ENCODE results near the gene NTRK3.

Gene NTRK3

DNA sequence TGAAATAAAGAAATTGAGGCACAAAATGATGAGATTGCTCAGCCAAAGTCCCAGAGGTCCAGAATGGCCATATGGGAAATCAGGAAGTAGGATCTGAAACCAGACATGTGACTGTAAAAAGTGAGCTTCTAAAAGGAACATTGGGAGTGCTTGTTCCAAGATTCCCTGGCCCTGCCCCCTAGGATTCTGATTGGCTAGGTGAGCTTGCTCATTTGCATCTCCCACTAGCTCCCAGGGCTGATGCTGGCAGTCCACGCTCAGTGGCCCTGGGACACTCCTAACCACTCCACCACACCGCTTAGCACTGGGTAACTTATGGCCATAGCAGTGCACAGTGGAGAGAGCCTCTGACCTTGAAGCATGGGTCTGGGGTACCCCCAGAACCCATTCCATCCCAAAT, 326.7 kb downstream of the NTRK3 start:
- no peak overlapping the region for H3K27ac ChIP-seq (ENCODE audit: low read depth in 2 of 2, low read length in 2 of 2)
- no peaks in the 10 kb centered on the region for H3K4me1 ChIP-seq (ENCODE audit: control insufficient read depth in 2 of 2, insufficient read depth in 2 of 2, low read length in 2 of 2)
- no peak overlapping the region for H3K4me3 ChIP-seq (ENCODE audit: low read length in 2 of 2)
- no peaks in the 10 kb centered on the region for H3K27me3 ChIP-seq (ENCODE audit: control insufficient read depth in 2 of 2, insufficient read depth in 2 of 2, low read length in 2 of 2)
- no peaks in the 10 kb centered on the region for H3K36me3 ChIP-seq (ENCODE audit: control insufficient read depth in 2 of 2, insufficient read depth in 2 of 2, low read length in 2 of 2)
- no peak overlapping the region for H3K9ac ChIP-seq (ENCODE audit: low read depth in 1 of 2, low read length in 2 of 2)
- H3K9me3 ChIP-seq (ENCODE audit: control insufficient read depth in 2 of 2, low read length in 2 of 2): no peaks in the 10 kb centered on the region

DNA sequence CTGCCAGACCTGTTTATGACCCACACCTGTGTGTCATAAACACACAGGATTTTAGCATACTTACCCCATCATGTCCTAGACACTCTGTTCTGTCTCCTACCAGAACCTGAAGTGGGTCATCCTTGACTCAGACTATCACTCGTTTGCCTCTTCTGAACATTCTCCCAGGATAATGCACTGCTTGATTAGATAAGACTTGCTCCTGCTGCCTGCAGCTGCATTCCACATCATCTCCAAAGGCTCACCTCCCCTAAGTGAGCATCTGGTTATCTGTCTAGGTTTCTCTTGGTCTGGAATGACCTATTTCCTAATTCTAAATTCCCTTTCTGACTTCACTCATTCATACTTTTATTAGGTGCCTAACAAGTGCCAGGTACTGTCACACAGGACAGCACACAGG, 332.1 kb downstream of the NTRK3 start:
- Histone ChIP-seq H3K9ac (ENCODE audit: low read depth in 1 of 2, low read length in 2 of 2) (no peak overlapping the region), H3K27ac (ENCODE audit: low read depth in 2 of 2, low read length in 2 of 2) (no peak overlapping the region), H3K36me3 (ENCODE audit: control insufficient read depth in 2 of 2, insufficient read depth in 2 of 2, low read length in 2 of 2) (no peaks in the 10 kb centered on the region), H3K4me1 (ENCODE audit: control insufficient read depth in 2 of 2, insufficient read depth in 2 of 2, low read length in 2 of 2) (no peaks in the 10 kb centered on the region), H3K9me3 (ENCODE audit: control insufficient read depth in 2 of 2, low read length in 2 of 2) (no peaks in the 10 kb centered on the region), H3K4me3 (ENCODE audit: low read length in 2 of 2) (no peak overlapping the region), H3K27me3 (ENCODE audit: control insufficient read depth in 2 of 2, insufficient read depth in 2 of 2, low read length in 2 of 2) (no peaks in the 10 kb centered on the region)

DNA sequence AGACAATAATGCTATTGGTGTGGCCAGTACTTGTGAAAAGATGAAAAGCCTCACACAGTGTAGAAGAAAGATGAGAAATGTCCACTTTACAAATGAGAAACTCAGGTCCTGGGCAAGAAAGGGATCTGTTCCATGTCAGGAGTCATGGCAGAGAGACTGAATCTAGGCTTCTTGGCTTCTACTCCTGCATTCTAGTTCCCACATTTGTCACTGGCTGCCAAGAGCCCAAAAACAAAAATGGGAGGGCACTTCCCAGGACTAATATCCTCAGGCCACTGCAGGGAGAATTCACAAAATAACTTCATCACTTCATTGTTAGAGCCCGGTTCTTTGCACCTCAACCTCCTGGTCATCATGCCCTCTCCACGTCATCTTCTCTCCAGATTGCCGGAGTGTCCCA, 337.5 kb downstream of the NTRK3 start:
- Histone ChIP-seq H3K4me1 (ENCODE audit: control insufficient read depth in 2 of 2, insufficient read depth in 2 of 2, low read length in 2 of 2) (no peaks in the 10 kb centered on the region), H3K9ac (ENCODE audit: low read depth in 1 of 2, low read length in 2 of 2) (no peak overlapping the region), H3K9me3 (ENCODE audit: control insufficient read depth in 2 of 2, low read length in 2 of 2) (no peaks in the 10 kb centered on the region), H3K27me3 (ENCODE audit: control insufficient read depth in 2 of 2, insufficient read depth in 2 of 2, low read length in 2 of 2) (no peaks in the 10 kb centered on the region), H3K4me3 (ENCODE audit: low read length in 2 of 2) (no peak overlapping the region), H3K36me3 (ENCODE audit: control insufficient read depth in 2 of 2, insufficient read depth in 2 of 2, low read length in 2 of 2) (no peaks in the 10 kb centered on the region), H3K27ac (ENCODE audit: low read depth in 2 of 2, low read length in 2 of 2) (no peak overlapping the region)

DNA sequence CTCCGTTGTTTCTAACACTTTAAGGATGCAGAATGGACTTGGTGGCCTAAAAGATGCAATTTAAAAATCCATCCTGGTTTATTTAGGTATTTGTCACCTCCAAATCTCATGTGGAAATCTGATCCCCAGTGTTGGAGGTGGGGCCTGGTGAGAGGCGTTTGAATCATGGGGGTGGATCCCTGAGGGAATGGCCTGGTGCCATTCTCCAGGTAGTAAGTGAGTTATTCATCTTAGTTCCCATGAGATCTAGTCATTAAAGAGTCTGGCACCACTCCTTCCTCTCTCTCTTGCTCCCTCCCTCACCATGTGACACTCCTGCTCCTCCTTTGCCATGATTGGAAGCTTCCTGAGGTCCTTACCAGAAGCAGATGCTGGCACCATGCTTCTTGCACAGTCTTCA, 339.1 kb downstream of the NTRK3 start:
- Histone ChIP-seq H3K9ac (ENCODE audit: low read depth in 1 of 2, low read length in 2 of 2) (no peak overlapping the region), H3K36me3 (ENCODE audit: control insufficient read depth in 2 of 2, insufficient read depth in 2 of 2, low read length in 2 of 2) (no peaks in the 10 kb centered on the region)

DNA sequence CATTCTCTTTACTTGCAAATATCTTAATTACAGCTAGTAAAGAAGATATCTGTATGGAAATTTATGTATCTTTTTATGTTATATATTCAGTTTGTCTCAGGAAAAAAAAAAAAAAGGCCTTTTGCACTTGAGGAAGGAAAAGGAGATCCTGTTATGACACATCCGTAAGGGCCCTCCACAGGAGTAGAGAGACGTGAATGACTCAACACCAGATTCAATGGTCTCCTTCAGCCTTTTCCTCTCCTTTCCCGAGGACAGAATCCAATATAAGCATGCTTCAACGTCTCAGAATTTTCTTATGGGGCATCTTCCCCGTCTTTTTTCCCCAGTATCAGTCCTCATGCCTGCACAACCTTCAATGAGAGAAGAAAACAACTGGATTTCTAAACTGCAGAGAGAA, 340.3 kb downstream of the NTRK3 start:
- H3K9me3 ChIP-seq (ENCODE audit: control insufficient read depth in 2 of 2, low read length in 2 of 2): no peaks in the 10 kb centered on the region
- no peaks in the 10 kb centered on the region for H3K4me1 ChIP-seq (ENCODE audit: control insufficient read depth in 2 of 2, insufficient read depth in 2 of 2, low read length in 2 of 2)
- H3K9ac ChIP-seq (ENCODE audit: low read depth in 1 of 2, low read length in 2 of 2): no peak overlapping the region
- H3K4me3 ChIP-seq (ENCODE audit: low read length in 2 of 2): no peak overlapping the region
- H3K27ac ChIP-seq (ENCODE audit: low read depth in 2 of 2, low read length in 2 of 2): no peak overlapping the region
- no peaks in the 10 kb centered on the region for H3K27me3 ChIP-seq (ENCODE audit: control insufficient read depth in 2 of 2, insufficient read depth in 2 of 2, low read length in 2 of 2)
- no peaks in the 10 kb centered on the region for H3K36me3 ChIP-seq (ENCODE audit: control insufficient read depth in 2 of 2, insufficient read depth in 2 of 2, low read length in 2 of 2)

More for the DNA sequence above, 339.1 kb downstream of the NTRK3 start:
- H3K4me3 ChIP-seq (ENCODE audit: low read length in 2 of 2): no peak overlapping the region
- H3K4me1 ChIP-seq (ENCODE audit: control insufficient read depth in 2 of 2, insufficient read depth in 2 of 2, low read length in 2 of 2): no peaks in the 10 kb centered on the region
- no peaks in the 10 kb centered on the region for H3K9me3 ChIP-seq (ENCODE audit: control insufficient read depth in 2 of 2, low read length in 2 of 2)
- H3K27me3 ChIP-seq (ENCODE audit: control insufficient read depth in 2 of 2, insufficient read depth in 2 of 2, low read length in 2 of 2): no peaks in the 10 kb centered on the region
- H3K27ac ChIP-seq (ENCODE audit: low read depth in 2 of 2, low read length in 2 of 2): no peak overlapping the region

DNA sequence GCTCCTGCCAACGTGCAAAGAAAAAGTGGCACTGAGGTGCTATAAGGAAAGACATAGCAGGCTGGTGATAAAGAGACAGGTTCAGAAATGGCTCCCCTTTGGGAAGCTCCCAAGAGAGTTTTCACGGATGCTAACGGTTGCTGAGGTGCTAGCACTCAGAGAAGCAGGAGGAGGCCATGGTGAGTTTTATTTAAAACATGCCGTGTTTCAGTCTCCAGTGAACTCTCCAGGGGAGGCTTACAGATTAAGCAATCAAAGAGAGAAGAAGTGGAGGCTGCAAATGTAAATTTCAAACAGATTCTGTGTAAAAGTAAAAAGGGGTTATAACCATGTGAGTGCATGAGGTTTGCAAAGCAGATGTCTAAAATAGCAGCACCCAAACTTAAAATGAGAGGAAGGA, 346.2 kb downstream of the NTRK3 start:
- Histone ChIP-seq H3K4me1 (ENCODE audit: control insufficient read depth in 2 of 2, insufficient read depth in 2 of 2, low read length in 2 of 2) (no peaks in the 10 kb centered on the region), H3K27ac (ENCODE audit: low read depth in 2 of 2, low read length in 2 of 2) (no peak overlapping the region), H3K4me3 (ENCODE audit: low read length in 2 of 2) (no peak overlapping the region), H3K27me3 (ENCODE audit: control insufficient read depth in 2 of 2, insufficient read depth in 2 of 2, low read length in 2 of 2) (no peaks in the 10 kb centered on the region), H3K36me3 (ENCODE audit: control insufficient read depth in 2 of 2, insufficient read depth in 2 of 2, low read length in 2 of 2) (no peaks in the 10 kb centered on the region), H3K9ac (ENCODE audit: low read depth in 1 of 2, low read length in 2 of 2) (no peak overlapping the region), H3K9me3 (ENCODE audit: control insufficient read depth in 2 of 2, low read length in 2 of 2) (no peaks in the 10 kb centered on the region)

DNA sequence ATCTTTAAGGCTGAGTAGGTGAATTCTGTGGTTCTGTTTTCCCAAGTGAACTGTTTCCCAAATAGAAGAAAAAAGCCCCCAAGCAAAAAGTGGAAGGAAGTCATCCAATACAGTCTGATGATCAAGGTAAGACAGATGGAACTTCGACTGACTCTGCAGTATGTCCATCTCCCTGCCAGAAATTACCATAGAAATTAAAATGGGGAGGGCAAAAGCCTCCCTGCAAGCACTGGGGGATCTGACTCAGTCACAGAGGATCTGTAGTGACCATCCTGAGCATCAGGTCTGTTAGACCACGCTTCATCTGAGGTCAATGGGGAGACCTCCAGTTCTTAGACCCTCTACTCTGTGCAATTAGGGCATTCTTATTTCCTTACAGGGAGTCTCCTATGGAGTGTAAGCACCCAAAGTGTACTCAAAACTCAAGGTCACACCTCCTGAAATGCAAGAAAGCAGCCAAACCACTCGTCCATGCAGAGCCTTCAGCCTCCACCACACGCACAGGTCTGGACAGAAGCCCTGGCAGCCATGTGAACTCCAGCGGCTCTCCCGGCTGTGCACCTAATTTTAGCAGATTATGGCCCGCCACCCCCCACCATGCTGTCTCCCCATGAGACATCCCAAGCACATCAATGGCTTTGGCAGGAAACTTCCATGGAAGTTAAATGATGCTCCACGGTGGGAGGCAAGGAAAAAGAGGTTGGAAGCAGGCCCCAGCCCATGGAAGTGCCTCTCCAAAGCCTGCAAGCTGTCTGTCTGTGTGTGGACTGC, 348.7 kb downstream of the NTRK3 start:
- Histone ChIP-seq H3K4me3 (ENCODE audit: low read length in 2 of 2) (no peak overlapping the region), H3K27ac (ENCODE audit: low read depth in 2 of 2, low read length in 2 of 2) (no peak overlapping the region), H3K9ac (ENCODE audit: low read depth in 1 of 2, low read length in 2 of 2) (no peak overlapping the region), H3K27me3 (ENCODE audit: control insufficient read depth in 2 of 2, insufficient read depth in 2 of 2, low read length in 2 of 2) (no peaks in the 10 kb centered on the region), H3K4me1 (ENCODE audit: control insufficient read depth in 2 of 2, insufficient read depth in 2 of 2, low read length in 2 of 2) (no peaks in the 10 kb centered on the region), H3K36me3 (ENCODE audit: control insufficient read depth in 2 of 2, insufficient read depth in 2 of 2, low read length in 2 of 2) (no peaks in the 10 kb centered on the region), H3K9me3 (ENCODE audit: control insufficient read depth in 2 of 2, low read length in 2 of 2) (no peaks in the 10 kb centered on the region)

DNA sequence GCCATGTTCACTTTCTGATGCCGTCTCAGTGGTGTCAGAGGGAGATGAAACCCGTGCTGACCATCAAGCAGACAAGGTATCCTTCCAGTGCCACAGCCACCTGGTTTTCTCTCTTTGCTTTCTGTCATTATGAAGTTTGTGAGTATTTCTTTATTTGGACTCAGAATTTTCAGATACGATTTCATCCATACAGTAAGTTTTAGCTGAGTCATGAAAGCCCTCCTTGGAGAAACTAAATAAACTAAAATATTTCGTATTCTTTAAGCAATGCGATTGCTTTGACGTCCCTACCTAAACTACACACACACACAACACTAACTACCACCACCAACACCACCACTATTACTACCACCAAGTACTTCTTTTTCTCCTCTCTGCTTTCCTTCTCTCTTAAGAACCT, 350.1 kb downstream of the NTRK3 start:
- H3K27ac ChIP-seq (ENCODE audit: low read depth in 2 of 2, low read length in 2 of 2): no peak overlapping the region

DNA sequence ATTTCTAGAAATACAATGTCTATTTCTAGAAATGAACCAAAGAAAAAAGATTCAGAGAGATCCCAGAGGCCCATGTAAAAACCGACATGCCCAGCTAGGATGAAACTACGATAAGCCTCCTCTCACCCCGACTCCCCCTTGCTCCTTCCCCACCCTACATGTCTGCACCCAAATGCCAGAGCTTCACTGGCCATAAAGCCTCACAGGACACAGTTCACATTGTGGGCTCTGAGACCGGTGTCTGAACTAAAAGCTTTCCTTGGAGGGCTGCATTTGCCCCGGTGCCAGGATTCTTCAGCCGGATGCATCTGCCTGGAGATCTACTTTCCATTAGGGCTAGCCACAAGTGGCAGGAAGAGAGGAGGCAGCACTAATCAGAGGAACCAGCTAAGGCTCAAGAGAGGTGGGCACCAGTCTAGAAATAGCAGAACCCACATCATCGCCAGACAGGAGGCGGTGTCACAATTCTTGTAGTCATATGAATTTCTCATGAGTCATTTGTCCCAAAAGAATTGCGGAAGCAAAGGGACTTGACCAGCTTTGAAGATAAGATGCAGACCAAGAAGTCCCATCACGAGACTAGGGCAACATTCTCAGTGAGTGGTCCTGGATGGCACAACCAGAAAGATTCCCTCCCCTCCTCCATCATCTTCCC, 353.6 kb downstream of the NTRK3 start:
- Histone ChIP-seq H3K27me3 (ENCODE audit: control insufficient read depth in 2 of 2, insufficient read depth in 2 of 2, low read length in 2 of 2) (no peaks in the 10 kb centered on the region), H3K27ac (ENCODE audit: low read depth in 2 of 2, low read length in 2 of 2) (no peak overlapping the region), H3K36me3 (ENCODE audit: control insufficient read depth in 2 of 2, insufficient read depth in 2 of 2, low read length in 2 of 2) (no peaks in the 10 kb centered on the region), H3K9me3 (ENCODE audit: control insufficient read depth in 2 of 2, low read length in 2 of 2) (no peaks in the 10 kb centered on the region), H3K4me1 (ENCODE audit: control insufficient read depth in 2 of 2, insufficient read depth in 2 of 2, low read length in 2 of 2) (no peaks in the 10 kb centered on the region), H3K4me3 (ENCODE audit: low read length in 2 of 2) (no peak overlapping the region), H3K9ac (ENCODE audit: low read depth in 1 of 2, low read length in 2 of 2) (no peak overlapping the region)

More for the DNA sequence above, 350.1 kb downstream of the NTRK3 start:
- H3K27me3 ChIP-seq (ENCODE audit: control insufficient read depth in 2 of 2, insufficient read depth in 2 of 2, low read length in 2 of 2): no peaks in the 10 kb centered on the region
- H3K9ac ChIP-seq (ENCODE audit: low read depth in 1 of 2, low read length in 2 of 2): no peak overlapping the region
- H3K9me3 ChIP-seq (ENCODE audit: control insufficient read depth in 2 of 2, low read length in 2 of 2): no peaks in the 10 kb centered on the region
- no peaks in the 10 kb centered on the region for H3K4me1 ChIP-seq (ENCODE audit: control insufficient read depth in 2 of 2, insufficient read depth in 2 of 2, low read length in 2 of 2)
- H3K4me3 ChIP-seq (ENCODE audit: low read length in 2 of 2): no peak overlapping the region
- H3K36me3 ChIP-seq (ENCODE audit: control insufficient read depth in 2 of 2, insufficient read depth in 2 of 2, low read length in 2 of 2): no peaks in the 10 kb centered on the region

DNA sequence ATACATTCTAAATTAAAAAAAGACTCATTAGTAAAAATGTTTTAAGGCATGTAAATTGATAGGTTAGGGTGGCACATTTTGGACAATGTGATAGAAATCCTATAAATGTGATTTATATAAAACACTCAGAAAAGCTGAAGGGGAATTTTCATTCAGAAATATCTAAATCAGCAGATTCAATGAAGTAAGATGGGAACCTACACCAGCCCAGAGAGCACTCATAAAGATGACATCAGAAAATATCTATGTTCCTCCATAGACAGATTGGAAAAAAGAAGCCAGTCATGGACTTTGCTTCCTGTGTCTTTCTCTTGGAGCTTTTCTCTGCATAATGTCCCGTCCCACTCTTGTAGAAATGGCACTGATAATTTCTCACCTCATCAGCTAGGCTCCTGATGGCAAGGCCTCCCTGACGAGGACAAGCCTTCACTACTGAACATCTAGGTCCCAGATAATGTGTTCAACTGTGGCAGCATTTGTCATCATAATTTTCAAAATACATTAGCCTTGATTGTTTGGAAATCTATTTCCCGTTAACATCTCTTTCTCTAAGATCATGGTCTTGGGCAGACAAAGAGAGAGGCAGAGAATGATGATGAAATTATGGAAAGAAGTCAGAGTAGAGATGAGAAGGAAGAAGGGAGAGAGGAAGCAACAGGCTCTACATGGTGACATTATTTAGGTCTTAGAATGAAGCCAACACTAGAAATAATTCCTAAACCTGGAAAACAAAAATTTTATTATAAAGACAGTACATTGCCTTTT, 354.4 kb downstream of the NTRK3 start:
- no peaks in the 10 kb centered on the region for H3K4me1 ChIP-seq (ENCODE audit: control insufficient read depth in 2 of 2, insufficient read depth in 2 of 2, low read length in 2 of 2)
- H3K4me3 ChIP-seq (ENCODE audit: low read length in 2 of 2): no peak overlapping the region
- H3K27ac ChIP-seq (ENCODE audit: low read depth in 2 of 2, low read length in 2 of 2): no peak overlapping the region
- H3K9ac ChIP-seq (ENCODE audit: low read depth in 1 of 2, low read length in 2 of 2): no peak overlapping the region
- H3K9me3 ChIP-seq (ENCODE audit: control insufficient read depth in 2 of 2, low read length in 2 of 2): no peaks in the 10 kb centered on the region
- H3K36me3 ChIP-seq (ENCODE audit: control insufficient read depth in 2 of 2, insufficient read depth in 2 of 2, low read length in 2 of 2): no peaks in the 10 kb centered on the region
- H3K27me3 ChIP-seq (ENCODE audit: control insufficient read depth in 2 of 2, insufficient read depth in 2 of 2, low read length in 2 of 2): no peaks in the 10 kb centered on the region

Measured in mucosa of rectum (tissue), 2 donors.